ENCODE data around the gene NAB1.

NAB1 gene

DNA sequence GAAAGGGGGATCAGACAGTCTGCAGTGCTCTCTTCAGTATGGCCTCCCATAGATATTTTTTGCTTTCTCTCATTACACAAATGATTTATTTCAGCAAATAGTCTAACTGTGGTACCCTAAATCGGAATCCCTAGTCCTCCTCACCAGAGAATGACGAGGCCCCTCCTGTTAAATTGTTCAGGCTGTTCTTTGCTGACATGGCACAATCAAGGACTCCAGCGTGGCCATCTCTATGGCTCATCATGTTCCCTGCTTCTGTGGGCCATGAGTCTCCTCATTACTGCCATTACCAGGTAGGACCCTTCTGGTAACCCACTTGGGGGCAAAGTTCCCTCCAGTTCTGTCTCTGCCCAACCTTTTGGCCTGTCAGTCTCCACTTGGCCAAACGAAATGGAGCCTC, 62.2 kb downstream of the NAB1 start:
- Histone ChIP-seq H3K27me3 (ENCODE audit: control insufficient read depth, insufficient read depth, low read length) (no peaks in the 10 kb centered on the region), H3K27ac (ENCODE audit: low read depth, low read length) (no peak overlapping the region), H3K9ac (ENCODE audit: low read length) (no peak overlapping the region), H3K4me1 (ENCODE audit: control insufficient read depth, insufficient read depth, low read length) (no peaks in the 10 kb centered on the region), H3K36me3 (ENCODE audit: control insufficient read depth, insufficient read depth, low read length) (no peaks in the 10 kb centered on the region), H3K4me3 (ENCODE audit: low read length) (no peak overlapping the region)

DNA sequence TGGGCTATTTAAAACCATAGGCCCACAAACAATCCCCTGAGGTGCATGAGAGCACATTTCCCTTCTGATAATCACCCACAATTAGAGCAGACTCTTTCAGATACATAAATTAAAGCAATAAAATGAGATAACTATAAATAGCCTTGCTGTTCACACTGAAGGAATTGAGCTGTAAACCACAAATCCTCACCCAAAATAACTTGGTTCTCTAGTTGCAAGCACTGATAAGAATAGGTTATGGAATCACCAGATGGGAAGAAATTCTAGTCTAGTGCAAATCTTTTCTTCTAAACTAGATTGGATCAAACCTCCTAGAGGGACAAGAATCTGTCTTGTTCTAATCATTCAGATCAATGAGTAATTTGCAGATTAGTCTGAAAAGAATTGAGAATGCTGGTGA, 64.6 kb downstream of the NAB1 start:
- Histone ChIP-seq H3K9ac (ENCODE audit: low read length) (no peak overlapping the region), H3K36me3 (ENCODE audit: control insufficient read depth, insufficient read depth, low read length) (no peaks in the 10 kb centered on the region), H3K4me1 (ENCODE audit: control insufficient read depth, insufficient read depth, low read length) (no peaks in the 10 kb centered on the region), H3K4me3 (ENCODE audit: low read length) (no peak overlapping the region), H3K27ac (ENCODE audit: low read depth, low read length) (no peak overlapping the region), H3K27me3 (ENCODE audit: control insufficient read depth, insufficient read depth, low read length) (no peaks in the 10 kb centered on the region)

DNA sequence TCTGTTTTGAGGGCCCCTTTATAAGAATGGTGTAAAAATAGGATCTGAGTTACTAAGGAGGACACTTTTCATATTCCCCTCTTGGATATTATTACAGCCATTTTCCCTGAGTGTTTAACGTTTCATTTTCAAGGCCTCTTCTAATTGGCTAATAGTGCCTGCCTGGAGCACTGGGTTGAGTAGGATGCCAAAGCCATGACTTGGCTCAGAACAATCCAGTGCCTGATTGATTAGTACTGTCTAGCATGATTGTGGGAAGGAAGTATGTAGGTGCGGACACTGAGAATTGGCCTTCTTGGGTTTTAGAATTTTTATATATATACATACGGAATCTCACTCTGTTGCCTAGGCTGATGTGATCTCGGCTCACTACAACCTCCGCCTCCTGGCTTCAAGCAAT, 66.1 kb downstream of the NAB1 start:
- Histone ChIP-seq H3K4me1 (ENCODE audit: control insufficient read depth, insufficient read depth, low read length) (no peaks in the 10 kb centered on the region), H3K9ac (ENCODE audit: low read length) (no peak overlapping the region), H3K27ac (ENCODE audit: low read depth, low read length) (no peak overlapping the region), H3K27me3 (ENCODE audit: control insufficient read depth, insufficient read depth, low read length) (no peaks in the 10 kb centered on the region), H3K4me3 (ENCODE audit: low read length) (no peak overlapping the region), H3K36me3 (ENCODE audit: control insufficient read depth, insufficient read depth, low read length) (no peaks in the 10 kb centered on the region)

DNA sequence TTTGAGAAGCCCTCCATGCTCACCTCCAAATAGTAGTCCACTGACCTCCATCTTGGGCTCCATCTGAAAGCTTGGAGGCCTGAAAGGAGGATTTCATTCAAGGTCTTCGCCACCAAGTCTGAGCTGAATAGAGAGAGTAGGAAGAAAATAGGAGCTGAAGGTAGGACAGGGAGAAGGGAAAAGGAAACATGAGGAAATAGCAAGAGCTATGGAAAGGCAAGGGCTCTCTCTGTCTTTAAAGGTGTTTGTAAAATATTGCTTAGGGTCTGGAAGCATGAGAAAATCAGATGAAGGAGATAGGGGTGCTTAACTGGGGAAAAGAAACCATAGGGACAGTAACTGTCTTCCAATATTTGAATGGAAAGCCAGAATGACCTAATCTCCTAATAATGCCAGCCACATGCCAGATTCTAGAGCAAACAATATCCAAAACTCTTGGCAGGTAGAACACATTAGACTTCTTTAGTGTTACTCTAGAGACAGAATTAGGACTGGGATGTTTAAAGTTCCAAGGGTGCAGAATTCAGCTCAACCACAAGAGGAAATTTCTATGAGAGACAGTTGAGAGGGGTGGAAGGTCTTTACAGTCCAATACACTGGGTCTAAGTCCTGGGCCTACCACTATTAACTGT, 67.4 kb downstream of the NAB1 start:
- Histone ChIP-seq H3K27me3 (ENCODE audit: control insufficient read depth, insufficient read depth, low read length) (no peaks in the 10 kb centered on the region), H3K4me3 (ENCODE audit: low read length) (no peak overlapping the region), H3K36me3 (ENCODE audit: control insufficient read depth, insufficient read depth, low read length) (no peaks in the 10 kb centered on the region), H3K27ac (ENCODE audit: low read depth, low read length) (no peak overlapping the region), H3K9ac (ENCODE audit: low read length) (no peak overlapping the region), H3K4me1 (ENCODE audit: control insufficient read depth, insufficient read depth, low read length) (no peaks in the 10 kb centered on the region)

DNA sequence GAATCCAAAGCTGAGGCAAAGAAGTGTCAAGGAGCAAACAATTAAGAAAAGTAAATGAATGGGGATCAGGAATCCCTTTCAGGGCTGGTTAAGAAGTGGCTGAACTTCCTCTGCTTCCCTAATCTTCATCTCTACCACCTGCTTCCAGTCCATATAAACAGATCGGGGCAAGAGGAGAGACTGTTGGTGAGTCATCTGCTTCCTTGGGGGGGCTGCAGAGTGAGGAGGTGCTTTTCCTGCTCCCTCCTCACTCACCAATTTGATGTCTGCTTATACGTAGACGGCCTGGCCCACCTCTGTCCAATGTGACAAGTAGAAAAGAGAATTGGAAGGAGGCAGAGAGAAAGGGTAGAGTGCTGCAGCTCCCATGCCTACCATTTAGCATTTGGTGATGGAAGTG, 68.4 kb downstream of the NAB1 start:
- Histone ChIP-seq H3K9ac (ENCODE audit: low read length) (no peak overlapping the region), H3K4me3 (ENCODE audit: low read length) (no peak overlapping the region), H3K4me1 (ENCODE audit: control insufficient read depth, insufficient read depth, low read length) (no peaks in the 10 kb centered on the region), H3K27ac (ENCODE audit: low read depth, low read length) (no peak overlapping the region), H3K36me3 (ENCODE audit: control insufficient read depth, insufficient read depth, low read length) (no peaks in the 10 kb centered on the region), H3K27me3 (ENCODE audit: control insufficient read depth, insufficient read depth, low read length) (no peaks in the 10 kb centered on the region)

DNA sequence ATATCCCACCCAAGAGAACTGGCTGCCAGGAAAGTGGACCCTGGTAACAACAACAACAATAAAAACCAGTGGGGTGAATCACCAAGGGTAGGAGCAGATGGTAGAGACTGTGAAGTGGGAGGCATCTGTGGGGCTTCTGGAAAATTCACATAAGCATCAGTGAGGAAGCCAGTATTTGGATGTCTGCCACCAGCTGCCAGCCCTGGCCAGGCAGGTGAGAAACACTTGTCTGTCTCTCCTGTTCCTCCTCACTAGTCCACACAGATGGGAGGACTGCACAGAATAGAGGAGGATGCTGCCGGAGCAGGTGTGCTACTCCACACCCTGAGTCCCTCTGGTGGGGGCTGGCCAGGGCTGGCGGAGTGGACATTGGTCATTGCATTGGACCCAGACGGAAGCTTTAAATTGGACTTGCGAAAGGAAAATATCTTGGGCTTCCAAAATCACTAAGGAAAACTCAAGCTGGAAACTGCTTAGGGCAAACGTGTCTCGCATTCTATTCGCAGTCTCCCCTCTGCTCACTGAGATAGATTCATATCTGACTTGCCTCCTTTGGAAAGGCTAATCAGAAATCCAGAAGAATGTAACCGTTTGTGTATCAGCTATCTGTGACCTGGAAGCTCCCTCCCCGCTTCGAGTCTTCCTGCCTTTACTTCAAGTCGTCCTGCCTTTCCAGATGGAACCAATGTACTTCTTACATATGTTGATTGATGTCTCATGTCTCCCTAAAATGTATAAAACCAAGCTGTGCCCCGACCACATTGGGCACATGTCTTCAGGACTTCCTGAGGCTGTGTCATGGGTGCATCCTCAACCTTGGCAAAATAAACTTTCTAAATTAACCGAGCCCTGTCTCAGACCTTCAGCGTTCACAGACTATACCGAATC, 69.1 kb downstream of the NAB1 start:
- Histone ChIP-seq H3K9ac (ENCODE audit: low read length) (no peak overlapping the region), H3K27ac (ENCODE audit: low read depth, low read length) (no peak overlapping the region), H3K36me3 (ENCODE audit: control insufficient read depth, insufficient read depth, low read length) (no peaks in the 10 kb centered on the region), H3K27me3 (ENCODE audit: control insufficient read depth, insufficient read depth, low read length) (no peaks in the 10 kb centered on the region), H3K4me3 (ENCODE audit: low read length) (no peak overlapping the region), H3K4me1 (ENCODE audit: control insufficient read depth, insufficient read depth, low read length) (no peaks in the 10 kb centered on the region)

DNA sequence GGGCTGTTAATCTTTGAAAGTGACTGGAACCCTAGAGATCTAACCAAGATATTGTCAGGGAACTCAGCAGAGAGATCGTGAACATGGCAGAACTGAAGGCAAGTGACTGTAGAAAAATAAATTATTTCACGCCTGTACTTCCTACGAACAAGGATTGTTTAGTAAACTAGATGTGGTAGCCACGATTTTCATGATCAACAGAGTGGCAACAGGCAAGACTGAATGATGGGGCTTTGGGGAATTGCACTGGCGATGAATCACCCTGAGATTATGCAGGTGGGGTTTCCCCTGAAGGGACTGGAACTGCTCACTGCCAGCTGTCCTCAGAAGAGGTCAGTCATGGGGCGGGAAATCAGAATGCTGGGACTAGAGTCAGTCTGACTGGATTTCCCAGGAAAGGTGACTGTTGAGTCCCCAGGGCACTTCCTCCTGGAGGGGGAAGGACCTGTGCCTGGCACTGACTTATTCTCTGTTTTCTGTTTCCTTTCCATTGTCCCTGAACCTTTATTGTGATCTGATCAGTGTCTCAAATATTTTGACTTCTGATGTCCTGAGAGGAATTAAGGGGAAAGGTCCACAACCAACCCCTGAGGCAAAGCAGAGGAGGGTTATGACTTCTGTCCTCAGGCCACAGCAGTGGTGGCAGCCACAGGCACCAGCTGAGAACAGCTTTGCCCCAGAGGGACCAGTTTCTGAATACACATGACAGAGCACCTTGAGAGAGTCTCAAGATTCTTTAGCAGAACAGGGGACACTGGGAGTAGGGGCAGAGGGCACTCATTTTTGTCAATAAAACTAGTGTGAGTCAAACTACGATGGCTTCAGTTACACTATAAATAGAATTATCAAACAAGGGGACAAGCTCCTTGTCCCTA, 70.0 kb downstream of the NAB1 start:
- Histone ChIP-seq H3K9ac (ENCODE audit: low read length) (no peak overlapping the region), H3K4me3 (ENCODE audit: low read length) (no peak overlapping the region), H3K27ac (ENCODE audit: low read depth, low read length) (no peak overlapping the region), H3K27me3 (ENCODE audit: control insufficient read depth, insufficient read depth, low read length) (no peaks in the 10 kb centered on the region), H3K4me1 (ENCODE audit: control insufficient read depth, insufficient read depth, low read length) (no peaks in the 10 kb centered on the region), H3K36me3 (ENCODE audit: control insufficient read depth, insufficient read depth, low read length) (no peaks in the 10 kb centered on the region)

DNA sequence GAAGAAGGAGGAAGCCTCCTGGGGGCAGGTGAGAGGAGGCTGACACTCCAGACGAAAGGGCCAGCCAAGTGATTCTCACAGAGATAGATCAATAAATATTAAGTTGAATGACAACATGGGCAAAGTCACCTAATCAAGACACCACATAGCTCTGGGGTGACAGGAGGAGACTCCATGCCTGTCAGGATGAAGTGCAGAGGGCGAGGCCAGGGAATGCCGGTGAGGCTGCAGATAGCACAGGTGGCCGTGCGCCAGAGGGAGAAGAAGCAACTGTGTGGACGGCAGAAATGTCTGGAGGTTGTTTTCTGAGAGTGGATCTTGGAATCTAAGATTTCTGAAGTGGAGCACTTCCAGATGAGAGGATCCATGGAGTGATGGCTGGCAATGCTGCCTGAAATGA, 71.4 kb downstream of the NAB1 start:
- Histone ChIP-seq H3K27ac (ENCODE audit: low read depth, low read length) (no peak overlapping the region), H3K36me3 (ENCODE audit: control insufficient read depth, insufficient read depth, low read length) (no peaks in the 10 kb centered on the region), H3K27me3 (ENCODE audit: control insufficient read depth, insufficient read depth, low read length) (no peaks in the 10 kb centered on the region), H3K4me3 (ENCODE audit: low read length) (no peak overlapping the region), H3K9ac (ENCODE audit: low read length) (no peak overlapping the region), H3K4me1 (ENCODE audit: control insufficient read depth, insufficient read depth, low read length) (no peaks in the 10 kb centered on the region)

DNA sequence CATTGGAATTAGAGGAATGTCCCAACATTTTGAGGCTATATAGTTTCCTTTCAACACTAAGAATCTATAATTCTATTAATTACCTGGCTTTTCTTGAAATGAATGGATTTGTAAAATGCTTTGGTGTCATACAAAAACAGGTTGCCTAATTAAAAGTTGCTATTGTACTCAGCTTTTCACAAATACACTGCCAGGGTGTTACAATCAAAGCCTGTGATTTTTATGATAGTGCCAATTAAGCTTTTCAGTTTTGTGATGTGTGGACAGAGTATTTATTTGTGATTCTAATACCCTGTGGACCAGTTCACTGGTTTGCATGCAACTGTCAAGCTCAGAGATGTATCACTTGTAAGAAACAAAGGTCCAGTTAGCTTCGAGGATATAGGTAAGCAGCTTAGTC, 71.8 kb downstream of the NAB1 start:
- Histone ChIP-seq H3K4me3 (ENCODE audit: low read length) (no peak overlapping the region), H3K27me3 (ENCODE audit: control insufficient read depth, insufficient read depth, low read length) (no peaks in the 10 kb centered on the region), H3K27ac (ENCODE audit: low read depth, low read length) (no peak overlapping the region), H3K4me1 (ENCODE audit: control insufficient read depth, insufficient read depth, low read length) (no peaks in the 10 kb centered on the region), H3K9ac (ENCODE audit: low read length) (no peak overlapping the region), H3K36me3 (ENCODE audit: control insufficient read depth, insufficient read depth, low read length) (no peaks in the 10 kb centered on the region)

DNA sequence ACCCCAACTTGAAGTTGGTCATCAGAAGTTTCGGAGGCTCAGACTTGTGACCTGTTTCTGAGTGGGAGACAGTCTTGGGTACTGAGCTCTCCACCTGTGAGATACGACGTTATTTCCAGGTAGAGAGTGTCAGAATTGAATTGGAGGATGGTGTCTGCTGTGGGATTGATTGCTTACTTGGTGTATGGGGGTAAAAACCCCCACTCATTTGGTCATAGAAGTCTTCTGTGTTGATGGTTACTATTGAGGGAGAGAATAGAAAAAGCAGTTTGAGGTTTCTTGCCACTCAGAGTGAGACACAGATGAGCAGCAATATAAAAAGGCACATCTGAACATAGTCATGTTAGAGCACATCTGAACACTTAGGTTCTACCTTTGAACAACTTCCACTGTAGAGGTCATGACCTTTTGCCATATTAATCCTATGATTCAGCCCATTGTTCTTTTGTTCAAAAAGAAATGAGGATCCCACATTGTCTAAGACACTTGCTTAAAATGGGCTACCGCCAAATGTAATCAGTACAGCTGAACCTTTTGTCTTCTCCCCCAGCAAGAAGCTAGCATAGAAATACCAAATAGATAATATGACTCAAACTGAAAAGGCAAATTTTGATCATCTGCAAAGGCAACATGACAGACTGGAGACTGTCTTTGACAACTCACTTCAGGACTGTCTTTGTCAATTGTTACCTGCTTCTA, 73.3 kb downstream of the NAB1 start:
- Histone ChIP-seq H3K27me3 (ENCODE audit: control insufficient read depth, insufficient read depth, low read length) (no peaks in the 10 kb centered on the region), H3K4me3 (ENCODE audit: low read length) (no peak overlapping the region), H3K4me1 (ENCODE audit: control insufficient read depth, insufficient read depth, low read length) (no peaks in the 10 kb centered on the region), H3K27ac (ENCODE audit: low read depth, low read length) (no peak overlapping the region), H3K9ac (ENCODE audit: low read length) (no peak overlapping the region), H3K36me3 (ENCODE audit: control insufficient read depth, insufficient read depth, low read length) (no peaks in the 10 kb centered on the region)

DNA sequence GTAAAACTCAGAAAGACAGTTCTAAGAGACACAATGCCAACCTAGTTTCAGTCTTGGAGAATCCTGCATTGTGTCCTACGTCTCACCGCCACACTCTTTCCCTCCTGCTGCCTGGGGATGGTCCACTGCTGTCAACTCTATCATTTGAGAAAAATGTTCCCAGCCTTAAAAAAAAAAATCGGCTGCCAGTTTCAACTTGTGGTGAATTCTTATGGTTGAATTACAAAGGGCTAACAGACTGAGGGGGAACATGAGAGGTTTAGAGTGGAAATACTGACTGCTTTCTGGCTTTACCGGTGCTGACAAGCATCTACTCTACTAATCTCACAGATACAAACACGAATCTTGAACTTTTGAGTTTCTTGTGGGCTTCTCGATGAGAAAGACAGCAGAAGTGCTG, 74.0 kb downstream of the NAB1 start:
- no peaks in the 10 kb centered on the region for H3K27me3 ChIP-seq (ENCODE audit: control insufficient read depth, insufficient read depth, low read length)
- H3K36me3 ChIP-seq (ENCODE audit: control insufficient read depth, insufficient read depth, low read length) = no peaks in the 10 kb centered on the region
- H3K4me3 ChIP-seq (ENCODE audit: low read length) = no peak overlapping the region
- no peak overlapping the region for H3K9ac ChIP-seq (ENCODE audit: low read length)
- no peak overlapping the region for H3K27ac ChIP-seq (ENCODE audit: low read depth, low read length)
- no peaks in the 10 kb centered on the region for H3K4me1 ChIP-seq (ENCODE audit: control insufficient read depth, insufficient read depth, low read length)
